NCI-H187 (cell line): ENCODE results near the gene GRID2.
"Not testable (repeated sequence)": the region's sequence is repeated elsewhere in the genome, so short reads cannot be mapped to it uniquely, and the experiment has no call there.

Source experiments
- DNase-seq, 2 experiments: peaks; one replicate each; lab custom pipeline; 2025; lab: John Stamatoyannopoulos, UW

The GRID2 gene

GRCh38 chr4:93671093-93671492 lies 1367.3 kb downstream of the GRID2 start:
- DNase-seq: no peak

GRCh38 chr4:93676937-93677336 lies 1373.2 kb downstream of the GRID2 start:
- not testable (repeated sequence) for DNase-seq

GRCh38 chr4:93684571-93684970 lies 1380.8 kb downstream of the GRID2 start:
- no peak for DNase-seq

GRCh38 chr4:93687304-93687703 lies 1383.5 kb downstream of the GRID2 start:
- no peak for DNase-seq

GRCh38 chr4:93688978-93689377 lies 1385.2 kb downstream of the GRID2 start:
- DNase-seq: no peak

- DNase-seq: no peak
These were observed 1389.4 kb downstream of the GRID2 start for GRCh38 chr4:93693141-93693540.

GRCh38 chr4:93698686-93699085 lies 1394.9 kb downstream of the GRID2 start:
- no peak for DNase-seq

- DNase-seq: no peak
These were observed 1396.8 kb downstream of the GRID2 start for GRCh38 chr4:93700571-93700970.

- DNase-seq: no peak
These were observed 1406.5 kb downstream of the GRID2 start for GRCh38 chr4:93710101-93710846.

- DNase-seq: no peak
These were observed 1407.2 kb downstream of the GRID2 start for GRCh38 chr4:93710847-93711430.

GRCh38 chr4:93718233-93718632 lies 1414.5 kb downstream of the GRID2 start:
- DNase-seq: no peak

GRCh38 chr4:93719552-93719951 lies 1415.8 kb downstream of the GRID2 start:
- no peak for DNase-seq

- DNase-seq: no peak
These were observed 1418.7 kb downstream of the GRID2 start for GRCh38 chr4:93722446-93722845.

- DNase-seq: no peak
These were observed 1426.5 kb downstream of the GRID2 start for GRCh38 chr4:93730251-93730650.

- no peak for DNase-seq
These were observed 1427.0 kb downstream of the GRID2 start for GRCh38 chr4:93730760-93731159.

- no peak for DNase-seq
These were observed 1427.7 kb downstream of the GRID2 start for GRCh38 chr4:93731456-93731855.

GRCh38 chr4:93732509-93732908 lies 1428.7 kb downstream of the GRID2 start:
- no peak for DNase-seq

- DNase-seq: no peak
These were observed 1437.1 kb downstream of the GRID2 start for GRCh38 chr4:93740890-93741289.

GRCh38 chr4:93743022-93743421 lies 1439.3 kb downstream of the GRID2 start:
- no peak for DNase-seq

- DNase-seq: no peak
These were observed 1439.9 kb downstream of the GRID2 start for GRCh38 chr4:93743635-93744034.

GRCh38 chr4:93744961-93745360 lies 1441.2 kb downstream of the GRID2 start:
- DNase-seq: no peak

- no peak for DNase-seq
These were observed 1442.3 kb downstream of the GRID2 start for GRCh38 chr4:93746031-93746430.

GRCh38 chr4:93747220-93747619 lies 1443.5 kb downstream of the GRID2 start:
- no peak for DNase-seq
